AG04449 (cell line): Measurements from ENCODE around the gene GPR146.

Experiments
- CTCF ChIA-PET: fragments of 350-600 bp; formaldehyde crosslinking; extraction: SDS; loops from one replicate; lab custom pipeline; 2021; ENCODE audit warnings: antibody characterized with exemption; lab: Yijun Ruan, JAX
- POLR2A ChIA-PET: fragments of 400-600, 350-600 bp; formaldehyde crosslinking; extraction: SDS; loops from one replicate; lab custom pipeline; 2020; ENCODE audit warnings: antibody characterized with exemption, inconsistent platforms; lab: Yijun Ruan, JAX
- DNase-seq: peaks from one replicate; pipeline ENCODE4 v3.0.0-alpha.2; 2010; ENCODE audit warnings: low read depth, low spot score
- H3K4me3 ChIP-seq: 2 replicates; pipeline ENCODE4 v1.5.1; 2011; ENCODE audit warnings: low read depth, mild to moderate bottlenecking, control low read depth, low read length
- TF ChIP-seq, protein P1 (sequence below): IDR thresholded peaks from one replicate; pipeline ENCODE4 v1.5.1; 2011; ENCODE audit warnings: mild to moderate bottlenecking, moderate library complexity, low read length, control low read depth, inconsistent platforms; ENCODE audit not compliant: insufficient read depth; ENCODE audit errors: missing control alignments

The GPR146 gene

DNA sequence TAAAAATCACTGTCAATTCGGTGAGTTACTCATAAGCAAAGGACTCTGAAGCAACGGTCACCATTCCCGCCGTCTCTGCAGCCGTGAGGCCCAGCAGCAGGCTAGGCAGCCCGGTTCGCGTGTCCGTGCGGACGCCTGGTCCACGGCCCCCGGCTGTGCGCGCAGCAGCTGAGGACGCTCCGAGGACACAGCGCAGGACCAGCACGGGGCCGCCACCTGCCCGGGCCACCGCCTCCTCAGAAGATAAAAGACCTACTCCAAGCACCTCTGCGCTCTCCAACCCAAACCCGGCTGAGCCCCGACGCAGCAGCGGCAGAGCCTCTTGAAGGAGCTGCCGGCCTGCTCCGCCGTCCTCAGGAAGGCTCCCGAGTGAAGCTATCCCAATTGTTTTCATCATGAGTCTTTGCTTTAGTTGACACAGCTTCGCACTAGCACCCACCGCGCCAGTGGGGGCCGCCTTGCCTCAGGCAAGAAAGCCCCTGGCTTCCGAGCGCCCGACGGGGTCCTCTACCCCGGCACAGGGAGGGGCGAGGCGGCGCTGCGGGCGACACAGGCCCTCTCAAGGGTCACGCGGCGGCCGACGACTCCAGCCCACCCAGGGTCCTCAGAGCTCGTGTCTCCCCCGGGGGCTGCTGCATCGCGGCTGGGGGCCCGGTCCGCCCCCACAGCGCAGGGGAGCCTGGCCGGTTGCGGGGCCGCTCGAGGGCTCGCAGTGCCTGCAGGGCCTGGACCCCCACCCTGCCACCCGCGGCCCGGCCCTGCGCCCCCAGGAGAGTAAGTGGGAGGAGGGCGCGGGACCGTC, 16.9 kb upstream of the GPR146 start:
- POLR2A ChIA-PET, result no interaction called here
- CTCF ChIA-PET, result interaction anchor here (0.6 to 5.0 kb wide), 3 partner anchors 17 to 38 kb away, joined by 3 to 29 read pairs (median 8); partner anchors contain the start of gene GPR146
- no peak for DNase-seq
- peak overlapping the region; percentile 67 for H3K4me3 ChIP-seq
- TF ChIP-seq, protein P1, sequence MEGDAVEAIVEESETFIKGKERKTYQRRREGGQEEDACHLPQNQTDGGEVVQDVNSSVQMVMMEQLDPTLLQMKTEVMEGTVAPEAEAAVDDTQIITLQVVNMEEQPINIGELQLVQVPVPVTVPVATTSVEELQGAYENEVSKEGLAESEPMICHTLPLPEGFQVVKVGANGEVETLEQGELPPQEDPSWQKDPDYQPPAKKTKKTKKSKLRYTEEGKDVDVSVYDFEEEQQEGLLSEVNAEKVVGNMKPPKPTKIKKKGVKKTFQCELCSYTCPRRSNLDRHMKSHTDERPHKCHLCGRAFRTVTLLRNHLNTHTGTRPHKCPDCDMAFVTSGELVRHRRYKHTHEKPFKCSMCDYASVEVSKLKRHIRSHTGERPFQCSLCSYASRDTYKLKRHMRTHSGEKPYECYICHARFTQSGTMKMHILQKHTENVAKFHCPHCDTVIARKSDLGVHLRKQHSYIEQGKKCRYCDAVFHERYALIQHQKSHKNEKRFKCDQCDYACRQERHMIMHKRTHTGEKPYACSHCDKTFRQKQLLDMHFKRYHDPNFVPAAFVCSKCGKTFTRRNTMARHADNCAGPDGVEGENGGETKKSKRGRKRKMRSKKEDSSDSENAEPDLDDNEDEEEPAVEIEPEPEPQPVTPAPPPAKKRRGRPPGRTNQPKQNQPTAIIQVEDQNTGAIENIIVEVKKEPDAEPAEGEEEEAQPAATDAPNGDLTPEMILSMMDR, result no peak

DNA sequence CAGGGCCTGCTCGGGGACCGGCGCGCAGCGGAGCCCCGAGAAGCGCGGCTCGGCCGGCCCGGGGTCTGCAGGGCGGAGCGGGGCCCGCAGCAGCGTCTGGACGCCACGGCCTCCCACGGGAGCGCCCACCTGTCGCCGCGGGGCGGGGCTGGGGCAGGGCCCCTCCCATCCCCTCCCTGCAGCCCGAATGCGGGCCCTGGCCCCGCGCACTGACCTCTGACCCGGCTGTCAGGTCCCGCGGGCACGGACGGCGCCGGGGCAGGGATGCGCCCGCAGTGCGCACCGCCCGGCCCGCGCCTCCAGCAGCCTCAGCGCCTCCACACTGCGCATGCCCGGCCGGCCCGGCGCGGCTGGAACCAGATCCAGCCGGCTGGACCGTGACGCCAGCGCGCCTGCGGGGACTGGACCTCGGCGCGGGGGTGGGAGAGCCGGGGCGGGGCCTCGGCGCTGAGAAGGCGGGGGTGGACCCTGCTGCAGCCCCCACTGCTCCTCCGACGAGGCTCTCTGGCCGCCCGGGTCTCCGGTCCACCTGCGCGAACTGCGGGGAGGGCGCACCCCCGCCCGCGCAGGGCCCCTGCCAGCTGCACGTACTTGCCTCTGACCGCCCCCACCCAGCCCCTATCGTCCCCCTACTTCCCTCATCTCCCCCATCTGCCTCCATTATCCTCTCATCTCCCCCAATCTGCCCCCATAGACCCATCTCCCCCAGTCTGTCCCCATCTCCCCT, 16.1 kb upstream of the GPR146 start:
- DNase-seq, result no peak
- TF ChIP-seq, protein P1, result no peak
- ChIA-PET CTCF (interaction anchor here (0.6 to 5.0 kb wide), 5 partner anchors 16 to 37 kb away, joined by 3 to 29 read pairs (median 8); partner anchors contain the start of gene GPR146), POLR2A (no interaction called here)
- peak overlapping the region; percentile 67 for H3K4me3 ChIP-seq

DNA sequence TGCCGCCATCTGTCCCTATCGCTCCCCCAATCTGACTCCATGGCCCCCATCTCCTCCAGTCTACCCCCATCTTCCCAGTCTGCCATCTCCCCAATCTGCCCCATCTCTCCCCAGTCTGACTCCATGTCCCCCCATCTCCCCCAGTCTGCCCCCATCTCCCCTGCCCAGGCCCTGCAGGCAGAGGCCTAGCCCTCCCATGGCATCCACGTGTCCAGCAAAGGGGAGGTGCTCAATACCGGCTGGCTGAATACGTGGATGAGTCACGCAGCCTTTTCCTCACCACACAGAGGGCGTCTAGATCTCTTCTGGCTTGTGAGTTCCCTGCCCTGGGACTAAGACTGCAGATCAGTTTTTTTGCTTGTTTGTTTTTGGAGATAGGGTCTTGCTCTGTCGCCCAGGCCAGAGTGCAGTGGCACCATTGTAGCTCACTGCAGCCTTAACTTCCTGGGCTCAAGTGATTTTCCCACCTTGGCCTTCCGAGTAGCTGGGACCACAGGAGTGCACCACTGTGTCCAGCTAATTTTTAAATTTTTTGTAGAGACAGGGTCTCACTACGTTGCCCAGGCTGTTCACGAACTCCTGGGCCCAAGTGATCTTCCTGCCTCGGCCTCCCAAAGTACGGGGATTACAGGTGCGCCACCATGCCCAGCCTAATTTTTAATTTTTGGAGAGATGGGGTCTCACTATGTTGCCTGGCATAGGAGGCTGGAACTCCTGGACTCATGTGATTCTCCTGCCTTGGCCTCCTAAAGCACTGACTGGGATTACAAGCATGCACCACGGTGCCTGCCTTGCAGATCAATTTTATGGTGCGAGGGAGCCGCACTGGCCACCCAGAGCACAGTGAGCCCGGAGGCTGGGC, 15.3 kb upstream of the GPR146 start:
- POLR2A ChIA-PET, result no interaction called here

DNA sequence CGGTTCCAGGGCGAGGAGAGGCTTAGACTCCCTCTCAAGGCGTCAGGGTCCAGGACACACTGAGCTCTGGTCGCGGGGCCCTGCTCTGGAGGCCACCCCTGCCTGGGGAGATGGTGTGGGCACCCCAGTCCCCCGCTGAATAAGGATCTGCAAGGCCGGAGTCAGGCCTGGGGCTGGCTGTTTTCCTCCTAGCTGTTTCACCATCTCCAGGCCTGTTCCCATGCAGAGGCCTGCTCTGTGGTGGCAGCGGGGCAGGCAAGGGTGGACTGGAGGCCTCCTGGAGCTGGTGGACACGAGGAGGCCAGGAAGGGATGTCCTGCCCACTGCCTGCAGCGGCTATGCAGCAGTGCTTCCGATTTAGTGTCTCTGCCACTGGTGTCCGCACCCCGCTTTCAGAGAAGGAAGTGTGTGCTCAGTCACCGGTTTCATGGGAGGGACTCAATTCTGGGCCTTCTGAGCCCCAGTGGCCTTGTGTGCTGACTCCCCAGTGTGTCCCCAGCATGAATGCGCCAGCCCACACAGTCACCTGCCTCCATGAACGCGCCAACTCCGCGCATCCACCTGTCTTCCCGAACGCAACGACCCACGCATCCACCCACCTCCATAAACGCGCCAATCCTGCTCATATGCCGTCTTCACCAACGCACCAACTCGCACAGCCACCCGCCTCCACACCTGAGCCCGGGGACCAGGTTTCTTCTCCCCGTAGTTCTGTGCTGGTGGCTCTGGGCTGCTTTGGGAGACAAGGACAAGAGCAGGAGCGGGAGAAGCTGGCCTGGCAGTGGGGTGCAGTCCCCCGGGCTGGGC, 14.5 kb upstream of the GPR146 start:
- TF ChIP-seq, protein P1, result no peak
- DNase-seq, result no peak
- ChIA-PET CTCF (interaction anchor here (1.3 to 5.0 kb wide), 3 partner anchors 13 to 37 kb away, joined by 3 to 29 read pairs (median 10); partner anchors contain the start of gene GPR146), POLR2A (no interaction called here)
- H3K4me3 ChIP-seq, result no peak overlapping the region

More for the DNA sequence above, 15.3 kb upstream of the GPR146 start:
- H3K4me3 ChIP-seq, result peak overlapping the region; percentile 67
- CTCF ChIA-PET, result interaction anchor here (0.9 to 5.0 kb wide), 4 partner anchors 13 to 36 kb away, joined by 3 to 29 read pairs (median 6); partner anchors contain the start of gene GPR146
- DNase-seq, result peak; percentile 59
- TF ChIP-seq, protein P1, result no peak

DNA sequence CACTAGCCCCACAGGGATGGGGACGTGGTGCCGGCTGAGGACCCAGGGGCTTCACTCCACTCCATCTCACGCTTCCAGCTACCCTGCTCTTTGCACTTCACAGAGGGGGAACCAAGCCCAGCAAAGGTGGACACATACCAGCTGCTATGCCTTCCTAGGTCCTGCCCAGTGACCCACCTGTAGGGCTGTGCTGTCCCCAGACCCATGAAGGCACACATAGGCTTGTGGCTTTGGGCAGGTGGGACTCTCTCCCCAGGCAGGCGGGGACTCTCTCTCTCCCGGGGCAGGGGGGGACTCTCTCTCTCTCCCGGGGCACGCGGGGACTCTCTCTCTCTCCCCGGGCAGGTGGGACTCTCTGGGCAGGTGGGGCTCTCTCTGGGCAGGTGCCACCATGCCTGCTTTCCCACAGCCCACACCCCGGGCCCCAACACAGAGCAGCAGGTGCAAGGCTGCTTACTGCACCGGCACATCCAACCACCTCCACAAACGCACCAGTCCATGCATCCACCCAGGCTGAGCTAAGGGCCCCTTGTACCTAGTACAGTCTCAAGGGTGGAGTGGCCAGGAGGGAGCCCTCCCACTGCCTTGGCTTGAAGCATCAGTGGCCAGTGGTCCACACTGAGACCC, 13.8 kb upstream of the GPR146 start:
- DNase-seq, result no peak
- TF ChIP-seq, protein P1, result no peak
- CTCF ChIA-PET, result interaction anchor here (0.8 to 5.0 kb wide), 2 partner anchors 13 to 38 kb away, joined by 3 to 29 read pairs; partner anchors contain the start of gene GPR146
- POLR2A ChIA-PET, result no interaction called here
- no peak overlapping the region for H3K4me3 ChIP-seq
